Panc1 (cell line): ENCODE results near the gene ADCY3. TPM values are rescaled to one million over a fixed set of nuclear protein-coding genes. Genes with fewer than 3 reads are reported as not detected.

Experiments used
- ATAC-seq: fragments of 200-7000 bp; cut with Tn5 transposase; 2 replicates; pipeline ENCODE4 v1.9.1; 2020; ENCODE audit warnings: mild to moderate bottlenecking, moderate library complexity
- BruUV-seq: library from RNA; stranded (reverse); fragments of 400-500 nt; replicated peaks from 2 replicates; lab custom pipeline; 2021; lab: Mats Ljungman, UMichigan
- CTCF ChIA-PET: fragments of 300-600 bp; sonication (Branson Sonifier 250); formaldehyde crosslinking; loops from one replicate; lab custom pipeline; 2022; ENCODE audit warnings: antibody characterized with exemption; lab: Charles Lee
- POLR2A ChIA-PET: fragments of 300-600 bp; sonication (Branson Sonifier 250); formaldehyde crosslinking; loops from one replicate; lab custom pipeline; 2022; ENCODE audit warnings: antibody characterized with exemption; lab: Charles Lee
- DNase-seq: peaks from one replicate; pipeline ENCODE4 v3.0.0-alpha.2; 2010; ENCODE audit warnings: low read depth, low spot score
- H3K27ac ChIP-seq: 2 replicates; pipeline ENCODE4 v1.5.1; 2011; ENCODE audit warnings: mild to moderate bottlenecking, low read length, inconsistent platforms
- H3K27me3 ChIP-seq: fragments of 200-500 bp; sonication (Bioruptor generic); 2 replicates; pipeline ENCODE4 v1.6.0; 2014; ENCODE audit warnings: low read length, inconsistent platforms; ENCODE audit not compliant: control insufficient read depth, insufficient read depth
- H3K36me3 ChIP-seq: fragments of 200-500 bp; sonication (Bioruptor generic); 2 replicates; pipeline ENCODE4 v1.5.1; 2014; ENCODE audit warnings: inconsistent platforms, mild to moderate bottlenecking, low read length, moderate library complexity; ENCODE audit not compliant: control insufficient read depth, insufficient read depth
- H3K4me1 ChIP-seq: 2 replicates; pipeline ENCODE4 v1.5.1; 2011; ENCODE audit warnings: inconsistent platforms, mild to moderate bottlenecking, low read length, moderate library complexity; ENCODE audit not compliant: control insufficient read depth, insufficient read depth
- H3K4me3 ChIP-seq, 2 experiments: 2 replicates each; pipeline ENCODE4 v1.5.1; 2011 to 2012; ENCODE audit warnings: low read depth in 2 of 2, low read length in 2 of 2, mild to moderate bottlenecking in 2 of 2, inconsistent platforms in 1 of 2, moderate library complexity in 1 of 2
- H3K9me3 ChIP-seq: fragments of 200-500 bp; sonication (Bioruptor generic); 2 replicates; pipeline ENCODE4 v1.5.1; 2014; ENCODE audit warnings: low read depth, mild to moderate bottlenecking, inconsistent platforms, low read length, moderate library complexity; ENCODE audit not compliant: control insufficient read depth, insufficient read depth
- CTCF ChIP-seq: fragments of 450-650 bp; IDR thresholded peaks from 2 replicates; pipeline ENCODE4 v1.5.1; 2017; ENCODE audit warnings: mild to moderate bottlenecking
- POLR2AphosphoS5 ChIP-seq: IDR thresholded peaks from 2 replicates; pipeline ENCODE4 v1.6.1; 2012; ENCODE audit warnings: mild to moderate bottlenecking, low read depth, low read length, moderate library complexity
- SIN3A ChIP-seq: IDR thresholded peaks from 2 replicates; pipeline ENCODE4 v1.6.1; 2012; ENCODE audit warnings: low read depth, mild to moderate bottlenecking, low read length, moderate library complexity, borderline replicate concordance; ENCODE audit not compliant: insufficient read depth
- TCF7L2 ChIP-seq: IDR thresholded peaks from 2 replicates; pipeline ENCODE4 v1.6.1; 2011; ENCODE audit warnings: mild to moderate bottlenecking, low read depth, low read length, inconsistent platforms
- in situ Hi-C: cut with HindIII; loops from 2 replicates; pipeline ENCODE4 v1.10.0; 2016; ENCODE audit warnings: low sequenced_read_pairs, low pct_unique_long_range_greater_than_20kb
- intact Hi-C: fragments of 100-400 bp; cut with micrococcal nuclease; formaldehyde crosslinking; loops from one replicate; pipeline ENCODE4 v1.10.0; 2022; ENCODE audit not compliant: unreplicated experiment
- total RNA-seq: library from RNA; stranded (reverse); gene quantifications from one replicate; pipeline ENCODE4 v1.2.1, GENCODE V29; 2021; ENCODE audit not compliant: unreplicated experiment
- TF ChIP-seq, protein P1 (sequence below), 2 experiments: IDR thresholded peaks; 2 replicates each; pipeline ENCODE4 v1.6.1; 2011 to 2012; ENCODE audit warnings: low read depth in 2 of 2, control low read depth in 1 of 2, low read length in 1 of 2, mild to moderate bottlenecking in 1 of 2, moderate library complexity in 1 of 2; ENCODE audit not compliant: insufficient read depth in 1 of 2

The ADCY3 gene
- total RNA-seq, 1 experiment from 2014 or later: 34.1 TPM

DNA sequence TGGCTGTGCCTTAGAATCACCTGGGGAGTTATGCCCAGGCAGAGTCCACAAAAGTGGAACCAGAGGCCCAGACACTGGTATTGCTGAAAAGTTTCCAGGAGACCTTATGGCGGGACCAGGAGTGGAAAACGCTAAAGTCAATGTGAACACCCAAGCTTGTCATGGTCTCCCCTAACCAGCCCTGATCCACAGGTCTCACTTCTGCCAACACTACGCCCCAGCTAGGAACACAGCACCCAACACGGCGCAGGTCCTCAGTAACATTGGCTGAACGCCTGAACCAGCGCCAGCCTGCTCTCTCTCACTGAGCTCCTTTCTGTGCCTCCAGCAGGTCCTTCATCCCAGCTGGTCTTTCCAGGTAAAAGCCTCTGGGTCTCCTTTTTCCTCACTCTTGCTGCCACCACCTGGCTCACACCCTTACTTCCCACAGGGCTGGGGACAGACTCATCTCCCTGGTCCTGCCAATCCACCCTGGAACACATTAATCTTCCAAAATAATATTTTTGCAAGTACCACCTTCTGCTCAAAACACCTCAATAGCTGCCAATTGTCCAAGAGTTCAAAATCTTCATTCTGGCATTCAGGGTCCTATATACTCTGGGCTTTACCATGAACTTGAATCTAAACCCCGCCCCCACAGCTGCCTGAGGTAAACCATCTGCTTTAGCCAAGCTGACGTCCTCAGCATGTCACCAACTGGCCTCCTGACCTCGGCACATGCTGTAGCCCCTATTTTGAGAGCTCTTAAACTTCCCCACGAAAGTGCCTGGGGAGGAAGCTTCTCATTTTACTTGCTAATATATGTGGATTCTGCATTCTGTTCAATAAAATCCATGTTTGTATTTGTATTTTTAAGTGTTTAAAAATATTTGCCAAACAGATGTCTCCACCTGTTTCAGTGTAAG lies 34.6 kb downstream of the ADCY3 start:
- ATAC-seq (no peak), DNase-seq (no peak)
- no peaks in the 10 kb centered on the region for H3K36me3 ChIP-seq
- H3K9me3 ChIP-seq: no peaks in the 10 kb centered on the region
- no peak for TF ChIP-seq CTCF
- TF ChIP-seq POLR2AphosphoS5: no peak
- TF ChIP-seq, protein P1, sequence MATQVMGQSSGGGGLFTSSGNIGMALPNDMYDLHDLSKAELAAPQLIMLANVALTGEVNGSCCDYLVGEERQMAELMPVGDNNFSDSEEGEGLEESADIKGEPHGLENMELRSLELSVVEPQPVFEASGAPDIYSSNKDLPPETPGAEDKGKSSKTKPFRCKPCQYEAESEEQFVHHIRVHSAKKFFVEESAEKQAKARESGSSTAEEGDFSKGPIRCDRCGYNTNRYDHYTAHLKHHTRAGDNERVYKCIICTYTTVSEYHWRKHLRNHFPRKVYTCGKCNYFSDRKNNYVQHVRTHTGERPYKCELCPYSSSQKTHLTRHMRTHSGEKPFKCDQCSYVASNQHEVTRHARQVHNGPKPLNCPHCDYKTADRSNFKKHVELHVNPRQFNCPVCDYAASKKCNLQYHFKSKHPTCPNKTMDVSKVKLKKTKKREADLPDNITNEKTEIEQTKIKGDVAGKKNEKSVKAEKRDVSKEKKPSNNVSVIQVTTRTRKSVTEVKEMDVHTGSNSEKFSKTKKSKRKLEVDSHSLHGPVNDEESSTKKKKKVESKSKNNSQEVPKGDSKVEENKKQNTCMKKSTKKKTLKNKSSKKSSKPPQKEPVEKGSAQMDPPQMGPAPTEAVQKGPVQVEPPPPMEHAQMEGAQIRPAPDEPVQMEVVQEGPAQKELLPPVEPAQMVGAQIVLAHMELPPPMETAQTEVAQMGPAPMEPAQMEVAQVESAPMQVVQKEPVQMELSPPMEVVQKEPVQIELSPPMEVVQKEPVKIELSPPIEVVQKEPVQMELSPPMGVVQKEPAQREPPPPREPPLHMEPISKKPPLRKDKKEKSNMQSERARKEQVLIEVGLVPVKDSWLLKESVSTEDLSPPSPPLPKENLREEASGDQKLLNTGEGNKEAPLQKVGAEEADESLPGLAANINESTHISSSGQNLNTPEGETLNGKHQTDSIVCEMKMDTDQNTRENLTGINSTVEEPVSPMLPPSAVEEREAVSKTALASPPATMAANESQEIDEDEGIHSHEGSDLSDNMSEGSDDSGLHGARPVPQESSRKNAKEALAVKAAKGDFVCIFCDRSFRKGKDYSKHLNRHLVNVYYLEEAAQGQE (IDR thresholded peaks at IDR 0.05; ENCODE audit: insufficient read depth in 1 of 2, low read depth in 2 of 2, low read length in 1 of 2): no peak
- TF ChIP-seq TCF7L2: no peak
- TF ChIP-seq SIN3A: no peak
- no peak overlapping the region for H3K4me3 ChIP-seq
- BruUV-seq: no TSS peak
- no peaks in the 10 kb centered on the region for H3K27me3 ChIP-seq
- ChIA-PET POLR2A (interaction anchor here (0.5 kb wide), 1 partner anchor 395 kb away, joined by 5 read pairs; no protein-coding TSS in a partner anchor), CTCF (no interaction called here)
- no peak overlapping the region for H3K27ac ChIP-seq
- no peaks in the 10 kb centered on the region for H3K4me1 ChIP-seq
- in situ Hi-C loops: no loop called here
- intact Hi-C loops: no loop called here

DNA sequence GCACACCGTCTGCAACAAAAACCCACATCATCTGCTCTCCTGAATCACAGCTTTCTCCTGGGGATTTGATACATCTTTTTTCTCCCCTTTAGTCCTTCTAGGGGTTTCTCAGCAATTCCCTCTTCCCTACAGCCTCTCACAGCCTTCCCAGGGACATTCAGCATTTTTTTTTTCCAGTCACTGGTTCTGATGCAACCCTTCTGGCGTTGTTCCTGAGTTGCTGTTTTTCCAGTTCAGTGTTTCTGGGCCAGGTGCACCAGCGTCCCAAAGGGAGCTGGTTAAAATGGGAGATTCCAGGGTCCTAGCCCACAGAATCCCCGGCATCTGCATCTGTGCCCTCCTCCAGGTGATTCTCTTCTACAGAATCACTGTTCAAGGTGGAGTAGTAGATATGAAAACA lies 36.1 kb downstream of the ADCY3 start:
- intact Hi-C loops (no loop called here), in situ Hi-C loops (no loop called here)
- ATAC-seq (no peak), DNase-seq (no peak)
- no peaks in the 10 kb centered on the region for H3K27me3 ChIP-seq
- no TSS peak for BruUV-seq
- no peak overlapping the region for H3K4me3 ChIP-seq
- no peaks in the 10 kb centered on the region for H3K4me1 ChIP-seq
- no peaks in the 10 kb centered on the region for H3K9me3 ChIP-seq
- H3K36me3 ChIP-seq: no peaks in the 10 kb centered on the region
- ChIA-PET CTCF (no interaction called here), POLR2A (no interaction called here)
- TF ChIP-seq SIN3A (no peak), TCF7L2 (no peak), POLR2AphosphoS5 (no peak), CTCF (no peak)
- TF ChIP-seq, protein P1 (IDR thresholded peaks at IDR 0.05; ENCODE audit: insufficient read depth in 1 of 2, low read depth in 2 of 2, low read length in 1 of 2): no peak
- H3K27ac ChIP-seq: no peak overlapping the region; the same call in 1 of the 2 replicates
